Measurements from ENCODE around the gene DIP2A.

DIP2A gene

GRCh38 chr21:46594276-46594675 lies 135.6 kb downstream of the DIP2A start:
- Histone ChIP-seq H3K9me3 (ENCODE audit: severe bottlenecking) (peaks cover 3% of the 10 kb centered on the region), H3K27me3 (ENCODE audit: insufficient read depth, poor library complexity, severe bottlenecking) (no peaks in the 10 kb centered on the region), H3K4me1 (ENCODE audit: insufficient read depth, poor library complexity, severe bottlenecking) (no peaks in the 10 kb centered on the region), H3K4me3 (ENCODE audit: severe bottlenecking) (no peak overlapping the region), H3K36me3 (ENCODE audit: low read depth) (no peaks in the 10 kb centered on the region), H3K27ac (ENCODE audit: poor library complexity, severe bottlenecking) (no peak overlapping the region)
- DNase-seq (ENCODE audit: low spot score) = no peak
- no peak for ATAC-seq (ENCODE audit: low read depth)
- TF ChIP-seq CTCF (IDR thresholded peaks at IDR 0.05; ENCODE audit: poor library complexity, severe bottlenecking) = no peak

GRCh38 chr21:46596201-46596600 lies 137.5 kb downstream of the DIP2A start:
- DNase-seq (ENCODE audit: low spot score) = no peak
- Histone ChIP-seq H3K9me3 (ENCODE audit: severe bottlenecking) (no peaks in the 10 kb centered on the region), H3K27ac (ENCODE audit: poor library complexity, severe bottlenecking) (no peak overlapping the region), H3K4me3 (ENCODE audit: severe bottlenecking) (no peak overlapping the region), H3K4me1 (ENCODE audit: insufficient read depth, poor library complexity, severe bottlenecking) (no peaks in the 10 kb centered on the region), H3K36me3 (ENCODE audit: low read depth) (no peaks in the 10 kb centered on the region), H3K27me3 (ENCODE audit: insufficient read depth, poor library complexity, severe bottlenecking) (no peaks in the 10 kb centered on the region)
- no peak for ATAC-seq (ENCODE audit: low read depth)
- TF ChIP-seq CTCF (IDR thresholded peaks at IDR 0.05; ENCODE audit: poor library complexity, severe bottlenecking) = no peak

GRCh38 chr21:46597031-46597430 lies 138.3 kb downstream of the DIP2A start:
- ATAC-seq (ENCODE audit: low read depth) = no peak
- Histone ChIP-seq H3K27ac (ENCODE audit: poor library complexity, severe bottlenecking) (no peak overlapping the region), H3K4me3 (ENCODE audit: severe bottlenecking) (no peak overlapping the region), H3K4me1 (ENCODE audit: insufficient read depth, poor library complexity, severe bottlenecking) (no peaks in the 10 kb centered on the region), H3K9me3 (ENCODE audit: severe bottlenecking) (no peaks in the 10 kb centered on the region), H3K36me3 (ENCODE audit: low read depth) (no peaks in the 10 kb centered on the region), H3K27me3 (ENCODE audit: insufficient read depth, poor library complexity, severe bottlenecking) (no peaks in the 10 kb centered on the region)
- DNase-seq (ENCODE audit: low spot score) = no peak
- TF ChIP-seq CTCF (IDR thresholded peaks at IDR 0.05; ENCODE audit: poor library complexity, severe bottlenecking) = no peak

- Histone ChIP-seq H3K4me1 (ENCODE audit: insufficient read depth, poor library complexity, severe bottlenecking) (no peaks in the 10 kb centered on the region), H3K36me3 (ENCODE audit: low read depth) (no peaks in the 10 kb centered on the region), H3K27ac (ENCODE audit: poor library complexity, severe bottlenecking) (no peak overlapping the region), H3K27me3 (ENCODE audit: insufficient read depth, poor library complexity, severe bottlenecking) (no peaks in the 10 kb centered on the region), H3K4me3 (ENCODE audit: severe bottlenecking) (no peak overlapping the region), H3K9me3 (ENCODE audit: severe bottlenecking) (no peaks in the 10 kb centered on the region)
- ATAC-seq (ENCODE audit: low read depth) = no peak
- DNase-seq (ENCODE audit: low spot score) = no peak
- no peak for TF ChIP-seq CTCF (IDR thresholded peaks at IDR 0.05; ENCODE audit: poor library complexity, severe bottlenecking)
Observed at GRCh38 chr21:46597896-46598343, 139.2 kb downstream of the DIP2A start.

- no peaks in the 10 kb centered on the region for H3K9me3 ChIP-seq (ENCODE audit: severe bottlenecking)
- H3K27ac ChIP-seq (ENCODE audit: poor library complexity, severe bottlenecking) = no peak overlapping the region
- H3K4me3 ChIP-seq (ENCODE audit: severe bottlenecking) = no peak overlapping the region
- TF ChIP-seq CTCF (IDR thresholded peaks at IDR 0.05; ENCODE audit: poor library complexity, severe bottlenecking) = no peak
- no peaks in the 10 kb centered on the region for H3K4me1 ChIP-seq (ENCODE audit: insufficient read depth, poor library complexity, severe bottlenecking)
- no peaks in the 10 kb centered on the region for H3K27me3 ChIP-seq (ENCODE audit: insufficient read depth, poor library complexity, severe bottlenecking)
- ATAC-seq (ENCODE audit: low read depth) = no peak
- DNase-seq (ENCODE audit: low spot score) = no peak
- H3K36me3 ChIP-seq (ENCODE audit: low read depth) = no peaks in the 10 kb centered on the region
Observed at GRCh38 chr21:46598581-46599572, 140.2 kb downstream of the DIP2A start.

All from RWPE2 (cell line).